CD4-positive, alpha-beta T cell (primary cell): ENCODE data around the gene ANTXR1. TPM values are rescaled to one million over a fixed set of nuclear protein-coding genes. Genes with fewer than 3 reads are reported as not detected.

Source experiments
- ATAC-seq: fragments of 200-7000 bp; cut with Tn5 transposase; one replicate; pipeline ENCODE4 v1.10.0; 2022; ENCODE audit warnings: mild to moderate bottlenecking; ENCODE audit not compliant: poor library complexity
- CTCF ChIA-PET: fragments of 350-600 bp; sonication (Branson Sonifier 250); formaldehyde crosslinking; loops from one replicate; lab custom pipeline; 2021; ENCODE audit warnings: antibody characterized with exemption, inconsistent platforms; lab: Charles Lee
- POLR2A ChIA-PET: fragments of 350-600 bp; sonication (Branson Sonifier 250); formaldehyde crosslinking; loops from one replicate; lab custom pipeline; 2021; ENCODE audit warnings: antibody characterized with exemption, inconsistent platforms; lab: Charles Lee
- DNase-seq, 14 experiments: peaks; one replicate each; pipeline ENCODE4 v3.0.0-alpha.2; 2013 to 2020; ENCODE audit warnings: mixed read lengths in 2 of 14
- H3K27ac ChIP-seq, 2 donors: one replicate each; pipeline versions ENCODE4 v1.5.1 to v1.7.0; 2013; ENCODE audit warnings: low read length in 2 of 2, low read depth in 1 of 2, mild to moderate bottlenecking in 1 of 2
- H3K27me3 ChIP-seq, 2 experiments: 1 replicate in 1 of 2; 2 replicates in 1 of 2; pipeline versions ENCODE4 v1.6.1 to v1.7.0; 2013; ENCODE audit warnings: low read length in 2 of 2, control low read depth in 1 of 2, mild to moderate bottlenecking in 1 of 2, moderate library complexity in 1 of 2; ENCODE audit not compliant: insufficient read depth in 2 of 2, control insufficient read depth in 1 of 2
- H3K36me3 ChIP-seq: one replicate; pipeline ENCODE4 v1.6.1; 2013; ENCODE audit warnings: low read length, control low read depth; ENCODE audit not compliant: insufficient read depth
- H3K4me1 ChIP-seq: one replicate; pipeline ENCODE4 v1.6.1; 2013; ENCODE audit warnings: low read length, control low read depth; ENCODE audit not compliant: insufficient read depth
- H3K4me3 ChIP-seq: one replicate; pipeline ENCODE4 v1.5.1; 2013; ENCODE audit warnings: mild to moderate bottlenecking, low read length, moderate library complexity
- H3K9me3 ChIP-seq, 2 experiments: 1 replicate in 1 of 2; 2 replicates in 1 of 2; pipeline versions ENCODE4 v1.6.1 to v1.7.0; 2013; ENCODE audit warnings: low read length in 2 of 2, mild to moderate bottlenecking in 2 of 2, control low read depth in 1 of 2, moderate library complexity in 1 of 2; ENCODE audit not compliant: control insufficient read depth in 1 of 2, insufficient read depth in 1 of 2
- H3K27ac Mint-ChIP-seq: one replicate; pipeline ENCODE4 v1.8.0; 2020; ENCODE audit warnings: mixed read lengths
- H3K27me3 Mint-ChIP-seq: one replicate; pipeline ENCODE4 v1.8.0; 2021; ENCODE audit warnings: mixed read lengths
- H3K36me3 Mint-ChIP-seq: one replicate; pipeline ENCODE4 v1.8.0; 2021; ENCODE audit warnings: low read depth, mixed read lengths
- H3K4me1 Mint-ChIP-seq: one replicate; pipeline ENCODE4 v1.8.0; 2021; ENCODE audit warnings: low read depth, mixed read lengths
- H3K4me3 Mint-ChIP-seq: one replicate; pipeline ENCODE4 v1.8.0; 2020; ENCODE audit warnings: mild to moderate bottlenecking, mixed read lengths
- H3K9me3 Mint-ChIP-seq: one replicate; pipeline ENCODE4 v1.8.0; 2020; ENCODE audit warnings: mixed read lengths
- intact Hi-C, 2 experiments: fragments of 100-400 bp; cut with DNase I in 1 of 2; cut with micrococcal nuclease in 1 of 2; formaldehyde crosslinking; loops; one replicate each; pipeline versions ENCODE4 v1.15.1 to v1.9.0; 2023 to 2025; cut with DNase I, micrococcal nuclease
- total RNA-seq, 174 experiments: library from RNA in 2 of 174; stranded (reverse) in 2 of 174; gene quantifications; one replicate each; pipeline ENCODE4 v1.2.3 and lab custom pipeline; 2021 to 2026
- TF ChIP-seq, protein P1 (sequence below): fragments of 200-600 bp; IDR thresholded peaks from one replicate; pipeline ENCODE4 v1.8.0; 2022; ENCODE audit warnings: antibody characterized with exemption, mild to moderate bottlenecking

ANTXR1 gene
- total RNA-seq, 2 experiments from 2014 or later = not detected

GRCh38 chr2:69168950-69169654 lies 156.1 kb downstream of the ANTXR1 start:
- Mint-ChIP-seq H3K4me1 (no peaks in the 10 kb centered on the region), H3K36me3 (no peaks in the 10 kb centered on the region), H3K27ac (no peak overlapping the region), H3K27me3 (peaks cover 23% of the 10 kb centered on the region), H3K4me3 (no peak overlapping the region), H3K9me3 (no peaks in the 10 kb centered on the region)
- DNase-seq (no peak), ATAC-seq (no peak)
- no peaks in the 10 kb centered on the region for H3K4me1 ChIP-seq
- ChIA-PET POLR2A (no interaction called here), CTCF (no interaction called here)
- H3K27me3 ChIP-seq = peaks cover 6 to 11% of the 10 kb centered on the region in 2 experiments
- no peaks in the 10 kb centered on the region for H3K9me3 ChIP-seq
- no peak overlapping the region for H3K4me3 ChIP-seq
- TF ChIP-seq, protein P1, sequence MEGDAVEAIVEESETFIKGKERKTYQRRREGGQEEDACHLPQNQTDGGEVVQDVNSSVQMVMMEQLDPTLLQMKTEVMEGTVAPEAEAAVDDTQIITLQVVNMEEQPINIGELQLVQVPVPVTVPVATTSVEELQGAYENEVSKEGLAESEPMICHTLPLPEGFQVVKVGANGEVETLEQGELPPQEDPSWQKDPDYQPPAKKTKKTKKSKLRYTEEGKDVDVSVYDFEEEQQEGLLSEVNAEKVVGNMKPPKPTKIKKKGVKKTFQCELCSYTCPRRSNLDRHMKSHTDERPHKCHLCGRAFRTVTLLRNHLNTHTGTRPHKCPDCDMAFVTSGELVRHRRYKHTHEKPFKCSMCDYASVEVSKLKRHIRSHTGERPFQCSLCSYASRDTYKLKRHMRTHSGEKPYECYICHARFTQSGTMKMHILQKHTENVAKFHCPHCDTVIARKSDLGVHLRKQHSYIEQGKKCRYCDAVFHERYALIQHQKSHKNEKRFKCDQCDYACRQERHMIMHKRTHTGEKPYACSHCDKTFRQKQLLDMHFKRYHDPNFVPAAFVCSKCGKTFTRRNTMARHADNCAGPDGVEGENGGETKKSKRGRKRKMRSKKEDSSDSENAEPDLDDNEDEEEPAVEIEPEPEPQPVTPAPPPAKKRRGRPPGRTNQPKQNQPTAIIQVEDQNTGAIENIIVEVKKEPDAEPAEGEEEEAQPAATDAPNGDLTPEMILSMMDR = no peak
- no peaks in the 10 kb centered on the region for H3K36me3 ChIP-seq
- H3K27ac ChIP-seq = no peak overlapping the region
- intact Hi-C loops = no loop called here

DNA sequence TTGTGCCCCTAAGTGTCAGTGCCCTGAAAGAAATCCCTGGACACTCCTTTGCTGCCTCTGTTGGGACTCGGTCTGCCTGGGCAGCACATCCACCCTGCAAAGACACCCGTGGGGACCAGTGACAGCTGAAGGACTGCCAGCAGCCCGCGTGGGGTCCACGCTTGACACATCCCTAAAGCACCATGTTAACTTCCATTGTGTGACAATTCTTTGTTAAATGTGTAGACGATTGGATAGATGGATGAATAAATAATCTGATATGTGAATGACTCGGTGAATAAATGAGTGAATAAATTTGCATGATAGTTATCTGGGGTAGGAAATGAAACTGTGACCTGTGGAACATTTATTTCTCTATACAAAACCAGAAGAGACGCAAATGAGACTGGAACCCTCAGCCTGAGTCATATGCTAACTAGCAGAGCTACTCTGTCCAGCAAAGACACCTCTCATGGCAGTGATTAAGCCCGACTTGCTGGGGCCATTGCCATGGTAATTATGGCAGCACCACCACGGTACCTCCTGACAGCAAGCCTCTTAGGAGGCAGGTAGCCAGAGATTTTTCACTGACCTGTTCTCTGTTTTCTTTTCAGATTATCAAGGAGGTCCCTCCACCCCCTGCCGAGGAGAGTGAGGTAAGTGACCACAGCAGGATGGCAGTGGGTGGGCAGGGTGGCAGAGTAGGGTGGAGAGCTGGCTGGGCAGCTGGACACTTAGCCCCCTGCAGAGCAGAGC lies 156.8 kb downstream of the ANTXR1 start:
- H3K27ac Mint-ChIP-seq = no peak overlapping the region
- H3K9me3 ChIP-seq = no peaks in the 10 kb centered on the region
- no peak overlapping the region for H3K4me3 ChIP-seq
- ATAC-seq = no peak
- H3K4me3 Mint-ChIP-seq = no peak overlapping the region
- CTCF ChIA-PET = no interaction called here
- TF ChIP-seq, protein P1 = no peak
- no peak overlapping the region for H3K27ac ChIP-seq
- H3K27me3 ChIP-seq = peaks cover 3 to 11% of the 10 kb centered on the region in 2 experiments
- H3K36me3 ChIP-seq = no peaks in the 10 kb centered on the region
- H3K27me3 Mint-ChIP-seq = peaks cover 23% of the 10 kb centered on the region
- H3K36me3 Mint-ChIP-seq = no peaks in the 10 kb centered on the region
- no peaks in the 10 kb centered on the region for H3K4me1 ChIP-seq
- no peaks in the 10 kb centered on the region for H3K4me1 Mint-ChIP-seq
- POLR2A ChIA-PET = no interaction called here
- intact Hi-C loops = no loop called here
- no peaks in the 10 kb centered on the region for H3K9me3 Mint-ChIP-seq
- DNase-seq = no peak

DNA sequence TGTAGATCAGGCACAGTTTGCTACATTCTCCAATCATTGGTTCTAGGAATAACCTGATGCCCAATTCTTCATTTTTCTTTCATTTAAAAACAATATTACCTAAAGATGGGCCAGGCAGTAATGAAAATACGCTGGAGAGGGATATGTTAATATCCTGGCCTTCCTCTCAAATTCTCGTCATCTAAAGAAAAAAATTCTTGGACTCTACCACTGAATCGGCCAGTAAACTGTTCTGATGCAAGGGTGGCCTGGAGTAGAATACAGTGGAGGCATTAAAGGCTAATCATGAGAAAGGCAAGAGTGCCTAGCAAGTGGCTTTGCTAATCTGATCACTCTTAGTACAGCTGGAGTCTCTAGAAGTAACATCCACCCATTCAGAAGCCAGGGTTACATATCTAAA lies 157.7 kb downstream of the ANTXR1 start:
- no peaks in the 10 kb centered on the region for H3K9me3 Mint-ChIP-seq
- intact Hi-C loops = no loop called here
- no peak overlapping the region for H3K4me3 Mint-ChIP-seq
- peaks cover 5 to 11% of the 10 kb centered on the region in 2 experiments for H3K27me3 ChIP-seq
- H3K27ac ChIP-seq = no peak overlapping the region
- H3K4me1 Mint-ChIP-seq = no peaks in the 10 kb centered on the region
- H3K27ac Mint-ChIP-seq = no peak overlapping the region
- no peaks in the 10 kb centered on the region for H3K36me3 ChIP-seq
- H3K4me1 ChIP-seq = no peaks in the 10 kb centered on the region
- TF ChIP-seq, protein P1 = no peak
- ChIA-PET POLR2A (no interaction called here), CTCF (no interaction called here)
- H3K36me3 Mint-ChIP-seq = no peaks in the 10 kb centered on the region
- DNase-seq (no peak), ATAC-seq (no peak)
- no peaks in the 10 kb centered on the region for H3K9me3 ChIP-seq
- H3K27me3 Mint-ChIP-seq = peaks cover 23% of the 10 kb centered on the region
- no peak overlapping the region for H3K4me3 ChIP-seq
